Coronary artery (tissue), 2 donors: ENCODE measurements around the gene CKAP2L.

Source experiments
- DNase-seq: peaks from one replicate; pipeline ENCODE4 v3.0.0-alpha.2; 2017; ENCODE audit warnings: low spot score
- H3K27ac ChIP-seq, 2 donors: fragments of 200-600 bp; sonication (generic); one replicate each; pipeline ENCODE4 v1.5.1; 2016 to 2019
- H3K4me3 ChIP-seq: fragments of 200-600 bp; sonication (generic); 2 replicates; pipeline ENCODE4 v1.5.1; 2016; ENCODE audit warnings: mild to moderate bottlenecking, moderate library complexity
- TF ChIP-seq, protein P1 (sequence below): fragments of 200-600 bp; sonication (generic); IDR thresholded peaks from one replicate; pipeline ENCODE4 v1.5.1; 2019; ENCODE audit warnings: antibody characterized with exemption

Gene CKAP2L

DNA sequence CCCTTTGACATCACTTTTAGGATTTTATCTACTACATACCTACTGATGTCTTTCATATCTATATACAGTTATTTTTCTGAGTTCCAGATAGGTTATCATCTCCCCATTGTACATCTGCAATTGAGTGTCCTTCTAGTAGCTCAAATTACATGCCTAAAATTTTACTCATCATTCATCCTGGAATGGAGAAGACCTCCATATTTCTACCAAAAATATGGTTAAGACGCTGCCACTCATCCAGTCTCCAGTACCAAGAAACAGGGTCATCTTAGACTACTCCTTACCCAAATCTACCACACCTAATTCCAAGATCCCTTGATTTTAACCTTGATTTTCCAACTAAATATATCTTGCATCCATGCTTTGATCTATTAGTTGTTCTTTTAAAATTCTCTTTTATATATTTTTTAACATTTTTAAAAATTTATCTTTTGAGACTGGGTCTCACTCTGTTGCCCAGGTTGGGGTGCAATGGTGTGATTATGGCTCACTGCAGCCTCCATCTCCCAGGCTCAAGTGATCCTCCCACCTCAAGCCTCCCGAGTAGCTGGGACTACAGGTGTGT is 8.6 kb upstream of the CKAP2L start:
- Histone ChIP-seq H3K4me3 (no peak overlapping the region), H3K27ac (no peak overlapping the region)
- TF ChIP-seq, protein P1, sequence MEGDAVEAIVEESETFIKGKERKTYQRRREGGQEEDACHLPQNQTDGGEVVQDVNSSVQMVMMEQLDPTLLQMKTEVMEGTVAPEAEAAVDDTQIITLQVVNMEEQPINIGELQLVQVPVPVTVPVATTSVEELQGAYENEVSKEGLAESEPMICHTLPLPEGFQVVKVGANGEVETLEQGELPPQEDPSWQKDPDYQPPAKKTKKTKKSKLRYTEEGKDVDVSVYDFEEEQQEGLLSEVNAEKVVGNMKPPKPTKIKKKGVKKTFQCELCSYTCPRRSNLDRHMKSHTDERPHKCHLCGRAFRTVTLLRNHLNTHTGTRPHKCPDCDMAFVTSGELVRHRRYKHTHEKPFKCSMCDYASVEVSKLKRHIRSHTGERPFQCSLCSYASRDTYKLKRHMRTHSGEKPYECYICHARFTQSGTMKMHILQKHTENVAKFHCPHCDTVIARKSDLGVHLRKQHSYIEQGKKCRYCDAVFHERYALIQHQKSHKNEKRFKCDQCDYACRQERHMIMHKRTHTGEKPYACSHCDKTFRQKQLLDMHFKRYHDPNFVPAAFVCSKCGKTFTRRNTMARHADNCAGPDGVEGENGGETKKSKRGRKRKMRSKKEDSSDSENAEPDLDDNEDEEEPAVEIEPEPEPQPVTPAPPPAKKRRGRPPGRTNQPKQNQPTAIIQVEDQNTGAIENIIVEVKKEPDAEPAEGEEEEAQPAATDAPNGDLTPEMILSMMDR, result no peak
- no peak for DNase-seq

DNA sequence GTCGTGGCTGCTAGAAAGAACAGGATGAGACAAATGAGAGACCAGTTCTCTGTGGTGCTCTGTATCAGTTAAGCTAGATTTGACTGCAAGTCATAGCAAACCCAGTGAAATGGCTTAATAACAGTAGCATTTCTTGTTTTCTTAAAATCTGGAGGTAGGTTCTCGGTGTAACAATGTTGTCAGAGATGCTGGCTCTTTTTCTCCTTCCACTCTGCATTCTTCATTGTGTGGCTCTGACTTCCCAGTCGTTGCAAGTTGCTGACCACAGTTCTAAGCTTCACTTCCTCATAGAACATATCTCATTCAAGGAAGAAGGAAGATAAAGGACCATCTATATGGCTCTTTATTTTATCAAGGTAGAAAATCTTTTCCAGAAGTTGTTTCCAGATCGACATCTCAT is 7.9 kb upstream of the CKAP2L start:
- no peak for DNase-seq
- no peak overlapping the region for H3K4me3 ChIP-seq
- TF ChIP-seq, protein P1, result no peak
- no peak overlapping the region for H3K27ac ChIP-seq

DNA sequence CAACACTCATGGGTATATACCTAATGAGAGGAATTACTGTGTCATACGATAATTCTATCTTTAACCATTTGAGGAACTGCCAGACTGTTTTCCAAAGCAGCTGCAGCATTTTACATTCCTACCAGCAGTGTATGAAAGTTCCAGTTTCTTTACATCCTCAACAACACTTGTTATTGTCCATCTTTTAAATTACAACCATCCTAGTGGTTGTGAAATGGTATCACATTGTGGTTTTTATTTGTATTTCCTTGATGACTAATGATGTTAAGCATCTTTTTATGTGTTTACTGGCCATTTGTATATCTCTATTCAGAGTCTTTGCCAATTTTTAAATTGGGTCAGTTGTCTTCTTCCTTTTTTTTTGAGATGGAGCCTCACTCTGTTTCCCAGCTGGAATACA is 4.0 kb upstream of the CKAP2L start:
- TF ChIP-seq, protein P1, result no peak
- Histone ChIP-seq H3K4me3 (no peak overlapping the region), H3K27ac (no peak overlapping the region)
- no peak for DNase-seq

DNA sequence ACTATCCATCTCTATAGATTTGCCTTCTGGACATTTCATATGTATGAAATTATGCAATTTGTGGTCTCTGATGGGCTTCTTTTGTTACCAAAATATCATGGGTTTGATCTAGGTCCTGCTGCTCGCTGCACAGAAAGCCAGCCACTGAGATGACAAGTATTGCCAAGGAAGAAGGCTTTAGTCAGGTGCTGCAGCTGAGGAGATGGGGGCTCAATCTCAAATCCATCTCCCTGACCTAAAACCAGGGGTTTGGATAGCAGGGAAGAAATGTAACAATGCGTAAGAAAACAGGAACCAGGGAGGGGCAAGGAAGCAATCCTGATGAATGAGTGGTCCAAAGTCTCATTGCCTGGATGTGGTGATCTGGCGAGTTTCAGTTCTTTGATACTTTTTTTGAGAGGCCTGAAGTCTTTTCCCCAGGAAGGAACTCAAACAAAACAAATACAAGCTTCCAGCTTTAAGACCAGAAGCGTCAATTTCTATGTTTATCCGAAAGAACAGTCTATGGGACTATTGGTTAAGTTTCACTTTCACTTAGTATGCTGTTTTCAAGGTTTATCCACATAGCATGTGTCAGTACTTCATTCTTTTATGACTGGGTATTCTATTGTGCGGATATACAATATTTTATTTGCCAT is 3.4 kb upstream of the CKAP2L start:
- Histone ChIP-seq H3K4me3 (peak overlapping the region; percentile 19), H3K27ac (no peak overlapping the region)
- TF ChIP-seq, protein P1, result no peak
- no peak for DNase-seq

DNA sequence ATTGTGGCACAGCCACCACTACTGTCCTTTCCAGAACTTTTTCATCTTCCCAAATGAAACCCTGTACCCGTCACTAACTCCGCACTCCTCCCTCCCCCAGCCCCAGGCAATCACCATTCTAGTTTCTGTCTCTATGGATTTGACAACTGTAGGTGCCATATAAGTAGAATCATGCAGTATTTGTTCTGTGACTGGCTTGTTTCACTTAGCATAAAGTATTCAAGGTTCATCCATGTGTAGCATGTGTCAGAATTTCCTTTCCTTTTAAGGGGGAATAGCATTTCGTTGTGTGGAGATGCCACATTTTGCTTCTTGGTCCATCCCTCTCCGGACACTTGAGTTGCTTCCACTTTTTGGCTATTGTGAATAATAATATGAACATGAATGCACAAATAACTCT is 842 bp upstream of the CKAP2L start:
- TF ChIP-seq, protein P1, result no peak
- no peak for DNase-seq
- Histone ChIP-seq H3K4me3 (peak overlapping the region; percentile 92), H3K27ac (no peak overlapping the region)

DNA sequence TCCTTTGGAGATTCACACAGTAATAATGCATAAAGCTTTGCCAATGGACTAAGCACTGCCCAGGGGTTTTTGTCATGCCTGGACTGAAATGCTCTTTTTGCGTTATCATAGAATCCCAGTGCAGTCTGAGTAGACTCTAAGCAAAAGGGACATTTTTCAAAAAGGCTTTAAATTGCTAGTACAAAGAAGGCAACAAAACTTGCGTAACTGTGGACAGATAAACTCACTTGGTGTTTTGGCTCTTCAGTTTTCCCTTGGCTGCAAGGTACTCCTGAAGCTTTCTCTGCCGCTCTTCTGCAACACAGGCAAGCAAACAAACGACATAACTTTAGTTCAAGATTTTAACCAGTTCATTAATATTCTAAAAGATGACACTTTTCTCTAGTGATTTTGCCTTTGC is 2.1 kb downstream of the CKAP2L start:
- Histone ChIP-seq H3K27ac (no peak overlapping the region), H3K4me3 (no peak overlapping the region)
- no peak for DNase-seq
- TF ChIP-seq, protein P1, result no peak

DNA sequence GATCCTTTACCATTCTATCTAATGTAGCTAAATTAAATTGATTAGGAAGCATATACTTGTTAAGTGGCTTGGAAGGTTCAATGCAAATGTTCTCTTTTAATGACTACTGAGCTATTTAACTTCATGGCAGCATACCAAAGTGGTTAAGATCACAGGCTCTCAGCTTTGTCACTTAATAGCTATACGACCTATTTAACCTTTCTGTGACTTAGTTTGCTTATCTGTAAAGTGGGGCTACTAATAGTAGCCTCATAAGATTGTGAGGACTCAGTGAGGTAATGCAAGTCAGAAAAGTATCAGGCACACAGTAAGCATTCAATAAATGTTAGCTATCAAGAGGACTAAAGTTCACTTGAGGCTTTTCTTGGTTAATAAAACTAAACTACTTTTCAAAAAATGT is 4.3 kb downstream of the CKAP2L start:
- DNase-seq, result no peak

More for the DNA sequence above, 4.3 kb downstream of the CKAP2L start:
- Histone ChIP-seq H3K4me3 (no peak overlapping the region), H3K27ac (no peak overlapping the region)
- TF ChIP-seq, protein P1, result no peak
